Measurements from ENCODE around the gene CAMK1D.

The CAMK1D gene

DNA sequence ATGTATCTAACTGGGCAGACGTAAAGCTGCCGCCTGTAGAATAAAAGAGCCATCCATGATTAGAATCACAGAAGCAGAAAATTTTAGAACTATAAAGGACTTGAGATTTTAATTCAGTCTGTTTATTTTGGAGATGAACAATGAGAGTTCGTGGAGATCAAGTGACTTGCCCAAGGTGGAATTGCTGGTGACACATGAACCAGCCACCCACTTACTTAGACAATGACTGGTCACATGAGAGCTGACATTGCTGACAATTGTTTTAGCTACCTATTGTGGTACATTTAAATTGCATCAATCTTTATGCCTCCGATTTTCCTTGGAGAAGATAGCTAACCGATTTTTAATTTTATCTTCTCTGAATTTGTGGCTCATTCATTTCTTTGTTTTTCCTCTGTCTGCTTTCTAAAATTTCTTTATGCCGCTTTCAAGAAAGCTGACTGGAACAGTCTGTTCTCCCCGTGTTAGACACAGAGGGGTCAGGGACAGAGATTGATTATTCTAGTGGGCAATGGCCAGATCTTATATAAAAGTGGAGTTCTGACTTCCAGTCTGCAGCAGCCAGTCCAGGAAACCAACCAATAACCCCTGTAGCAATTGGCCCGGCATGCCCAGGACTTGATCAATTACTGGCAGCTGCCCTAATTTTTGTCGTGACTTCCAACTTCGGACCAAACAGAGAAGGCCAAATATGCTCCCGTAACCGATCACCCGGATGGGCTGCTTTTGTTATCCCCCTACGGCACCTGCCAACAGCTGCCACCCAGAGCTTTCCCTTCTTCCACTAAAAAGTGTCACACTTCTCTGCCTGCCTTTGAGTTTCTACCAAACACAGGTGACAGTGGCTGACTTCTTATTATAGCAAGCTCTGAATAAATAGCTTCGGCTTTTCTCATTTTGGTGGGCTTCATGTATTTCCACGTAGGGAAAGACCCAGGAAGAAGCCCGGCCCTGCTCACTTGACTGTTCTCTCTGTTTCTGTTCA is 241.6 kb downstream of the CAMK1D start:
- in situ Hi-C loops (cut with HindIII; ENCODE audit: low sequenced_read_pairs) = no loop called here
- no peak overlapping the region for H3K4me3 ChIP-seq (ENCODE audit: low read depth, low read length)
- TF ChIP-seq CTCF (IDR thresholded peaks at IDR 0.05; ENCODE audit: low read depth, low read length) = no peak

GRCh38 chr10:12592967-12593366 is 243.6 kb downstream of the CAMK1D start:
- TF ChIP-seq CTCF (IDR thresholded peaks at IDR 0.05; ENCODE audit: low read depth, low read length) = no peak
- in situ Hi-C loops (cut with HindIII; ENCODE audit: low sequenced_read_pairs) = no loop called here
- DNase-seq (ENCODE audit: low read depth, low spot score) = no peak
- no peak overlapping the region for H3K4me3 ChIP-seq (ENCODE audit: low read depth, low read length)

More for the DNA sequence above, 241.6 kb downstream of the CAMK1D start:
- no peak for DNase-seq (ENCODE audit: low read depth, low spot score)

DNA sequence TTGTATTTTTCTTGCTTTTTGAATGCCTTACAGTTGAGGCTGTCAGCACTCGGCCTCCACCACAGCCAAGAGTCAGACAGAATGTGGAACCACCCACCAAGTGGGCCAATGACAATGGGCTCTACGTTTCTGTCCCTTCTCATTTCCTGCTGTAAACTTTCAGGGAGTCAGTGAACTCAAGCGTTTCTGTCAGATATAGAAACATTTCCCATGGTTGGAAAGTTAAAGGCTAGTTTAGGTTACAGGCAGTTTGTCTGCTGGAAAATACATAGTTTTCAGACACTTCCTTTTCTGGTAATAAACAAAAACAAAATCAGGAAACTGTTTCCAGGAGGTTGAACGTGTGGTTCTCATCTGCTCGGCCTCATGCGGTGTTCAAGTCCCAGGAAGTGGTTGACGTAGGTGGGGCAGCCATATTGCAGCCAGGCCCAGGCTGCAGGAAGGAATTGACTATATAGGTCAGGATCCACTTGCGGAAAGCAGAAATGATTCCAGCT is 245.1 kb downstream of the CAMK1D start:
- no peak for TF ChIP-seq CTCF (IDR thresholded peaks at IDR 0.05; ENCODE audit: low read depth, low read length)
- no peak for DNase-seq (ENCODE audit: low read depth, low spot score)
- no peak overlapping the region for H3K4me3 ChIP-seq (ENCODE audit: low read depth, low read length)
- in situ Hi-C loops (cut with HindIII; ENCODE audit: low sequenced_read_pairs) = no loop called here

DNA sequence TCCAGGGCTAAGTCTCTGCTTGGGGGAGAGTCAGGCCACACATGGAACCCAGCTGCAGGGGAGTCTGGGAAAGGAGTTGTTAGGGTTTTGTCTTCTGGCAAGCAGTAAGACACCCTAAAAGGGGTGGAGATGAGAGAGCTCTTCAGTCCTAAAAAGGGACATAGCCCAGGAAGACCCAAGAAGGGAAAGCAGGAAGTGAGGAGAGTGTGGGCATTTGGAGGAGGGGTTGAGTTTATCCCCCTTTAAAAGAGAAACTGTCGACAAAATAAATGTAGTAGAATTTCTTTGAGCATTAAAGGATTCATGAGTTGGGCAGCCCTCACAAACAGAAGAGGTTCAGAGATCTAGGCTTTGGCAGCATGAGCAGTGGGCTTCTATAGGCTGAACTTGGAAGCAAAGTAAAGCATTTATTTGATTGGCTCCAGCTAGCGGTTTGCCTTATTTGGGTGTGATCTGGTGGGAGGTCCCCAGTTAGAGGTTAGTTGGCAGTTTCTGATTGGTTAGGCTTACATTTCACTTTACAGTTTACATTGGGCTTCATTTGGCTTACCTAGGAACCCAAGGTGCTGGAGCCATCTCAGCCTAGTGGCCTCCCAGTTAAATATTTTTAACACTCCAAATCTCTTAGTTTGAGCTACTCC is 246.7 kb downstream of the CAMK1D start:
- in situ Hi-C loops (cut with HindIII; ENCODE audit: low sequenced_read_pairs) = no loop called here
- TF ChIP-seq CTCF (IDR thresholded peaks at IDR 0.05; ENCODE audit: low read depth, low read length) = no peak

DNA sequence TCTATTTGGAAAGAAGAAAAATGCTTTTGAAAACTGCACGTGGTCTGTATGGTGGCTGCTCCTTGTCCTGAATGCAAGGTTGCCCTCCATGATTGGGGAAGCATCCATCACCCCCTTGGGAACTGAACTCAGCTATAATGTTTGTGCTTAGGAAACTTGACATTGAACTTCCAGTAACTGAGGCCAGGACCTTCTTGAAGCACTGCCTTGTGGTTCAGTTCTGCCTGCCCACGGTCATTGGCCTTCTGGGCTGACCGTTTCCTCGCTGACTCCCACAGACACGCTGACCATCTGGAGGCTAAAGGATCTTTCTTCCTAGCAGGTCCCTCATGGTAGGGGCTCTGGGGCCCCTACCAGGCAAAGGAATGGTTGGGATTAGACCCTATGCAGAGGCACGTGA is 247.8 kb downstream of the CAMK1D start:
- in situ Hi-C loops (cut with HindIII; ENCODE audit: low sequenced_read_pairs) = no loop called here
- TF ChIP-seq CTCF (IDR thresholded peaks at IDR 0.05; ENCODE audit: low read depth, low read length) = no peak
- no peak overlapping the region for H3K4me3 ChIP-seq (ENCODE audit: low read depth, low read length)
- no peak for DNase-seq (ENCODE audit: low read depth, low spot score)

More for the DNA sequence above, 246.7 kb downstream of the CAMK1D start:
- DNase-seq (ENCODE audit: low read depth, low spot score) = no peak
- no peak overlapping the region for H3K4me3 ChIP-seq (ENCODE audit: low read depth, low read length)

- peak; percentile 8 for DNase-seq (ENCODE audit: low read depth, low spot score)
- in situ Hi-C loops (cut with HindIII; ENCODE audit: low sequenced_read_pairs) = no loop called here
- H3K4me3 ChIP-seq (ENCODE audit: low read depth, low read length) = no peak overlapping the region
Measured at GRCh38 chr10:12597788-12598765, 248.7 kb downstream of the CAMK1D start.

More at GRCh38 chr10:12597788-12598765, 248.7 kb downstream of the CAMK1D start:
- no peak for TF ChIP-seq CTCF (IDR thresholded peaks at IDR 0.05; ENCODE audit: low read depth, low read length)

Data from astrocyte of the spinal cord (primary cell).